SH-SY5Y (cell line): ENCODE results near the gene NAGS.

Experiments used
- GATA2 ChIP-seq: IDR thresholded peaks from 2 replicates; pipeline ENCODE4 v1.6.1; 2011; ENCODE audit warnings: mild to moderate bottlenecking, low read depth, low read length
- GATA3 ChIP-seq: IDR thresholded peaks from 2 replicates; pipeline ENCODE4 v1.6.1; 2011; ENCODE audit warnings: low read depth, mild to moderate bottlenecking, low read length, moderate library complexity

DNA sequence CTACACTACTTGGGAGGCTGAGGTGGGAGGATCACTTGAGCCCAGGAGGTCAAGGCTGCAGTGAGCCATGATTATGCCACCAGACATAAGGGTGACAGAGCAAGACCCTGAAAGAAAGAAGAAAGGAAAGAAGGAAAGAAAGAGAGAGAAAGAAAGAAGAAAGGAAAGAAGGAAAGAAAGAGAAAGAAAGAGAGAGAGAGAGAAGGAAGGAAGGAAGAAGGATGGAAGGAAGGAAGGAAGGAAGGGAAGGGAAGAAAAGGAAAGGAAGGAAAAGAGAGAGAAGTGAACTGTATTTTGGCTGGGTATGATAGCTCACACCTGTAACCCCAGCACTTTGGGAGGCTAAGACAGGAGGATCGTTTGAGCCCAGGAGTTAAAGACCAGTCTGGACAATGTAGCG is 26.3 kb upstream of the NAGS start:
- no peak for TF ChIP-seq GATA2
- no peak for TF ChIP-seq GATA3
